Measurements from ENCODE around the gene SHB.

SHB gene

GRCh38 chr9:38042626-38043357 is 26.2 kb downstream of the SHB start:
- no peak for DNase-seq (ENCODE audit: low spot score)

GRCh38 chr9:38041564-38042243 is 27.3 kb downstream of the SHB start:
- DNase-seq (ENCODE audit: low spot score): no peak

DNA sequence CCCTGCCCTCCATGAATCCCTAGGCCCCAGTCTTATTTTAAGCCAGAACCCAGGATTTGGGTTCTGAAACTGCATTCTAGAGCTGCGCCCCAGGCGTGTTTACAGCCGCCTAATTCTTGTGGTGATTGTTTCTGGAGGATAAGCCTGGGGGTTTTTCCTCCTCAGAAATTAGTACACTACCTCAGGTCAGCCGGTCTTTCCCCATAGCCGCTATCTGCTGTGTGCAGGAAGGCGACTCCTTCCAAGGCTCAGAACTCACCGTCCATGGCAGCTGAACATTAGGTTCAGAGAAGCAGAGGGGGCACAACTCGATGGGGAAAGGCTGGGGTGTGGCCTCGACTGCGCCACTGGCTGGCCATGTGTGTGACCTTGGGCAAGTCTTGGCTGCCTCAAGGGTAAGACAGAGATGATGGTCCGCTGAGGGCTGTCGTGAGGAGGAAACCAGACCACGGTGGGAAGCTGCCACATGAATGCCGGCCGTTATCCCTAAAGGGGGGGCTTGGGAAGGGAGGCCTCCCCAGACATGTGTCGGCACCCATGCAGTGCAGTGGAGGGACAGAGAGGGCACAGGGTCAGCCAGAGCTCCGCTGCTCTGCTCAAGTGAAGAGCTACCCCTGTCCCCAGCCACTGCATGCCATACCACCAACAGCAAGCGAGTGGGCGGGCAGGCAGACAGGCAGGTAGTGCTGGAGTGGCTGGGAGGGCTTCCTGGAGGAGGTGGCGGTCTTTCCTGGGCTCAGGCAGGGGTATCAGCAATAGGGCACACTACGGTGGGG is 28.9 kb downstream of the SHB start:
- DNase-seq (ENCODE audit: low spot score): no peak

- DNase-seq (ENCODE audit: low spot score): no peak
These were observed 29.7 kb downstream of the SHB start for GRCh38 chr9:38039090-38039906.

- DNase-seq (ENCODE audit: low spot score): no peak
These were observed 30.5 kb downstream of the SHB start for GRCh38 chr9:38038307-38039089.

- no peak for DNase-seq (ENCODE audit: low spot score)
These were observed 31.1 kb downstream of the SHB start for GRCh38 chr9:38037981-38038306.

GRCh38 chr9:38036359-38037084 is 32.5 kb downstream of the SHB start:
- no peak for DNase-seq (ENCODE audit: low spot score)

GRCh38 chr9:38035873-38036272 is 33.2 kb downstream of the SHB start:
- no peak for DNase-seq (ENCODE audit: low spot score)

GRCh38 chr9:38033941-38034340 is 35.1 kb downstream of the SHB start:
- no peak for DNase-seq (ENCODE audit: low spot score)

DNA sequence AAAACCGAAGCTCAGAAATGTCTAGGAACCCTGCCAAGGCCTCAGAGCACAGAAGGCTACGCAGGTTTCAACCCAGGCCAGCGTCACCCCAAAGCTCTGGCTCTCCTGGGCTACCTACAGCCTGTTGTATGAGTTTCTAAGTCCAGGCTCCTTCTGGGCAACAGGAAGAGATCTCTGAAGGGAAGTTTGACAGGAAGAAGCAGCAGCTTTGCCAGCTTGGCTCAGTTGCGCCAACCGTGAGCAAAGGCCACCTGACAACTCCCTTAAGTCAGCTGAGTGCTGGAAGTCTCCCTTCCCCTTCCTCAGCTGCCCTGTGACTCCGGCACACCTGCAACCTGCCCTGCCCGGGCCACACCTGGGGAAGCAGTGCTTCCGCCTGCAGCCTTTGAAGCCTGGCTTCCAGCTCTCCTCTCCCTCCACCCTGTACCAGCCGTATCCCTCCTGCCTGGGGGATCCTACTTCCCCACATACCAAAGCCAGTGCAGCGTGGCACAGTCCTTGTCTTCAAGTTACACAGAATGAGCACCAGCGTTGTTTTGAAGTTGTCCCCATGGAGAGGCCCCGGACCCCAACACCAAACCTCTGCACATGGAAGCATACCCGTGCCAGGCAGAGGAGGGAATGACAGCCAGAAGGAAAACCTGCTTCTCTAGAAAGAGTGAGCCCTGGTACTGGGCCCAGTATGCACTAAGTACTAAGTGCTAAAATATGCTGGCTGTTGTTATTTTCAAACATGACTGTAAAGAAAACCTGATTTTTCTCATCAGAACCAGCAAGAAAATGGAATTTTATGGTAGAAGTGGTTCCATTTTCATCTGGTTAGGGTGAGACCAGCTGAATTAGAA is 36.5 kb downstream of the SHB start:
- DNase-seq (ENCODE audit: low spot score): no peak

GRCh38 chr9:38031594-38031993 is 37.4 kb downstream of the SHB start:
- no peak for DNase-seq (ENCODE audit: low spot score)

DNA sequence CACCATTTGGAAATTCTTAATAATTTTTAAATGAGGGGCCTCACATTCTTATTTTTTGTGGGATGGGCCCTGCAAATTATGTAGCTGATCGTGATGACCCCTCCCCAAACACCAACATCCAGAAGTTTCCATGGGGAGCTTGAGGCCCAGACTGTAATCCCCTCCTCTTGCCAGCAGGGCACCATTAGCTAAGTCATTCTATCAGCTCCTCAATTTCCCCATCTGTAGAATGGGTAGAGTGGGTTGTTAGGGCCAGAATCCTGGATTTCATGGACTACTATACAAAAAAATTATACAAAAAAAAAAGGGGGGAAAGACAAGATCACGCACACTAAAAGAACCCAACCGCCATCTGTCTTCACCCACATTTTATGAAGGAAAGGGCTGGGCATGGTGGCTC is 38.4 kb downstream of the SHB start:
- DNase-seq (ENCODE audit: low spot score): no peak

DNA sequence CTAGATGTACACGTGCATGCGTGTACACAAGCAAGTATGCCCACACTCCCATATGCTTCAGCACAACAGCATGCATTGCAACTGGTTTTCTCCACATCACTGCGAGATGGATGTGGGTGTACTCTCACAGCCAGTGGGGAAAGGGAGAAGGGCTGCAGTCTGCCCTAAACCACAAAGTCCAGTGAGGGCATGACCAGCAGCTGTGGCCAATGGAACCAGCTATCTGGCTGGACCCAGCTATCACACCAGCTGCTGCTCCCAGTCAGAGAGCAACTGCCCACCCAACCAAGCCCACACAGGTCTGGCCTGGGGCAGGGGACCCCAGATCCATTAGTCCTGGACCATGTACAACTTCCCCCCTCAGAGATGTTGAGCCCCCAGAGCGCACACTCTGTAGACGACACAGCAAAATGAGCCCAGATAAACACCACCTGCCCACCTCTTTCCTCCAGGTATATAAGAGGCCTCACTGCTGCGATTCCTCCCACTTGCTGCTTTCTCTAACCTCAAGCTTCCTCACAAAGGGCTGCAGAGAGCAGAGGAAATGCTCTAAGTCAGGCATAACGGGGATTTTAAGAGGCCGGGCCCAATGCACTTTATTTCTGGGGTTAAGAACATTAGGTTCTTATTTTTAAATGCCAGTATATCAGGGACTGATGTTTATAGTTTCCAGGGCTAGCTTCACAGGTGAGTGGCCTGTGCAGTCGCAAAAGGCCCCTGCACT is 39.0 kb downstream of the SHB start:
- DNase-seq (ENCODE audit: low spot score): no peak

DNA sequence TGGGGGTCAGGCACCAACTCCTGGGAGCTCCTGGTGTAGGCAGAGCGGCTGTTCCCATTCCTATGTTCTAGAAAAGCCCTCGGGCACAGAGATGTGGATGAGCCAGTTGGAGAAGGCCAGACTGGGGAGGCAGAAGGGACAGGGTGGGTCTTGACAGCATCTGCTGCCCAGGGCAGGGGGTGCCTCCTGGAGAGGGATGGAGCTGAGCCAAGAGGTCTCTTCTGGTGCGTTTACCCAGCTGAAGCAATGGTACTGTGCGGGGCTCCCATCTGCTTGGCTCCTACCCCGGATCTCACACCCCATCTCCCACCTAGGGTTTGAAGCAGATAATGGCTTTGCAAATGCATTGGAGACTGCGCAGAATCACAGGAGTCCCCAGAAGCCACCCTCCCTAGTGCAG is 41.3 kb downstream of the SHB start:
- no peak for DNase-seq (ENCODE audit: low spot score)

DNA sequence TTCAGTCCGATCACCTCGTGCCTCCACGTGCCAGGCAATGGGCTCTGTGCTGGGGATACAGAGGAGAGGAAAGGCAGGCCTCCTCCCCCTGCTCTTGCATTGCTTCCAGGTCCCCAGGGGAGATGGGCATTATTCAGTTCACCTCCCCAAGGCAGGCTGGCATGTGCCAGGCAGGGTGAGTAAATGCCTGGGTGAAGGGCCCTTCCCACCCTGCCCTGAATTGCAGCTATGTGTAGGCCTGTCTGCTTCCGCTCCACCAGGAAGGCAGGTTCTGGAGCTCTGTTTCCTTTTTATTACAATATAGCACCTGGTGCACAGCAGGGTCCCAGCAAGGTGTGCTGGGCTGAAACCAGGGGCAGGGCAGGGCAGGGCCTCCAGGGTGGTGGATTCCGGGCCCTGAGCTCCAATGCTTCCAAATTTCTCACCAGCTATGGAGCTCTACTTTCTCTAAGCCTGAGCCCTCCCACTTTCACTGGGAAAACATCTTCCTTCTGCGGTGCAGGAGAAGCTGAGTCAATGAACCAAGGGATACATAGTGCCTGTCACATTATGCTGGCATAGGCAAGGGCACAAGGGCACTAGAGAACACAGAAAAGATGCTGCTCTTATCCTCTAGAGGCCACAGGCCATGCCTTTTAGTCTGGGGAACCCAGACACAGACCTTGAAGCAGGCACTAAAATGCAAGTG is 42.0 kb downstream of the SHB start:
- no peak for DNase-seq (ENCODE audit: low spot score)

DNA sequence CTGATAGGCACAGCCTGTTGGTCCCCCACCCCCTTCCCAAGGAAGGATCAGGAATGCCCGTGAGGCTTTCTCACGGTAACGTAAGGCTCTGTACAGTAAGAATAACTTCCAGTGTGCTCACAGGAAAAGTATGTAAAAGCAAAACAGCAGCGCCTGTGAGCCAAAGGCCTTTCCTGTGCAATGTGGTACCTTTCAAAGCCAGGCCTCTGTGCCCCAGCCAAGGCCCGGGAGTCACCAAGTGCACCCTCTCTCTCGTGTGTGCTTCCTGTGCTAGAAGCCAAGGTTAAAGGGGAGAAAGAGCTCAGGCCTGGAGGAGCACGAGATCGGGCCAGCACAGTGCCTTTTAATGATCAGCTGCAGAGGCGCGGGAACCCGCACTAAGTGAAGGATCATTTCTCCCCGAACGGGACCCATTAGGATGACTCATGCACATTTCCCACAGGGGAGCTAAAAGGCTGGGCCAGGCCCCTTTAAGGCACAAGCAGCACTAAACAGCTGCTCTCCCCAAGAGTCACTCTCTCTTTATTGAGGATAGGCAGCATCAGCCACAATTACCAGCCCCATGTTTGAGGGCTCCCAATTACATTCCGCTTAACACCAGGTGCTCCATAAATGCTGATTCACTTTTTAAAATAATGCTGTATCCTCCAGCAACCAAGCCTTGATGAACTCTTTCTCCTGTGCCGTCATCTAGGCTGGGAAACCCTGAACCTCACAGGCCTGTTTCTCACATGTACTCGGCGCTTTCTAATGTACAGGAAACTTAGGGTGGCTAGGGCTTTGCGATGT is 42.8 kb downstream of the SHB start:
- DNase-seq (ENCODE audit: low spot score): no peak

DNA sequence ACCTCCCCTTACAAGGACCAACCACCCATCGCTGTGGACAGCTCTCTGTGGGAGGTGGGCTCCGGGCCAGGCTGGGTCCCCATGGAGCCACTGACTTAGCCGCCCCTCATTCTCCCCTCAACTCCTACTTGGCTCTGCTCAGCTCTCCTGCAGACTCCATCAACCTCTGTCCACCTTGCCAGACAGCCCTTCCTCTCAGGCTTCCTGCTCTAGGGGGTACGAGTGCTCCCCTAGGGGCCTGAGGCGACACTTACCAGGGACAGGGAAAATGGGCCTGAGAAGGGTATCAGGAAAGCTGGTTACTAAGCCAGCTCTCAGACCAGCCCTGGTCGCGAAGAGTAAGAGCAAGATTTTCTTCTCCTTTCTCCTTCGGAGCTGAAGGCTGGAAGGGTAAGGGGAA is 43.9 kb downstream of the SHB start:
- no peak for DNase-seq (ENCODE audit: low spot score)
